K562 (cell line): ENCODE data around the gene BRWD1. TPM values are rescaled to one million over a fixed set of nuclear protein-coding genes. Genes with fewer than 3 reads are reported as not detected.

ENCODE experiments used
- HIVEP1 ChIP-seq: fragments of 250-450 bp; sonication (Bioruptor Pico); IDR thresholded peaks from 2 replicates; pipeline ENCODE4 v1.4.0; 2020; ENCODE audit warnings: mild to moderate bottlenecking
- KDM1A ChIP-seq, 2 experiments: fragments of 450-650 bp; IDR thresholded peaks; 2 replicates each; pipeline ENCODE4 v1.6.1; 2016; ENCODE audit warnings: mild to moderate bottlenecking in 2 of 2
- PHF8 ChIP-seq: fragments of 200-600 bp; sonication (generic); IDR thresholded peaks from 2 replicates; pipeline ENCODE4 v1.6.1; 2012; ENCODE audit warnings: mixed run types, mild to moderate bottlenecking, inconsistent platforms, low read length, moderate library complexity, borderline replicate concordance
- TCFL5 ChIP-seq: fragments of 250-450 bp; sonication (Bioruptor Pico); conservative IDR thresholded peaks from 2 replicates; pipeline ENCODE4 v1.6.1; 2021; ENCODE audit warnings: mild to moderate bottlenecking, moderate library complexity, matching md5 sums
- TRIM24 ChIP-seq, 2 experiments: fragments of 450-650 bp; IDR thresholded peaks; 2 replicates each; pipeline ENCODE4 v1.6.1; 2016
- ZNF143 ChIP-seq: sonication (generic); formaldehyde crosslinking; IDR thresholded peaks from 2 replicates; pipeline ENCODE4 v1.9.0; 2022; ENCODE audit warnings: mild to moderate bottlenecking, missing genetic modification reagents
- polyA plus RNA-seq, 8 experiments: library from polyadenylated mRNA; depleted of rRNA in 4 of 8; stranded (reverse) in 5 of 8; unstranded in 3 of 8; fragments of >200 nt; fragmentation: Nextera tagmentation in 2 of 8; fragmentation: Illumina TruSeq in 1 of 8; extraction: Ambion mirVana in 2 of 8; extraction: Trizol in 1 of 8; gene quantifications; 2 replicates each; pipeline versions ENCODE4 v1.2.1 to v1.2.3, GENCODE V29; 2011 to 2014; ENCODE audit warnings: inconsistent platforms in 1 of 8, missing spikeins in 1 of 8
- total RNA-seq, 7 experiments: library from RNA; depleted of rRNA in 6 of 7; stranded (reverse); fragments of >200 nt in 6 of 7; fragmentation: Illumina TruSeq in 2 of 7; extraction: Trizol in 2 of 7; gene quantifications; 2 replicates each; pipeline versions ENCODE4 v1.2.1 to v1.2.3, GENCODE V29; 2011 to 2021; ENCODE audit warnings: low replicate concordance in 1 of 7
- TF ChIP-seq, protein P1 (sequence below): fragments of 250-450 bp; sonication (Bioruptor Pico); IDR thresholded peaks from 2 replicates; pipeline ENCODE4 v1.4.0; 2020
- TF ChIP-seq, protein P2 (sequence below): fragments of 250-450 bp; sonication (Bioruptor Pico); IDR thresholded peaks from 2 replicates; pipeline ENCODE4 v1.4.0; 2020; ENCODE audit warnings: mild to moderate bottlenecking, moderate library complexity, borderline replicate concordance
- TF ChIP-seq, protein P3 (sequence below), 2 experiments: fragments of 450-650 bp; IDR thresholded peaks; 2 replicates each; pipeline ENCODE4 v1.6.1; 2018; ENCODE audit warnings: mild to moderate bottlenecking in 2 of 2, low read depth in 1 of 2; ENCODE audit not compliant: partially characterized antibody in 2 of 2
- TF ChIP-seq, protein P4 (sequence below), 2 experiments: fragments of 450-650 bp in 1 of 2; sonication (generic) in 1 of 2; formaldehyde crosslinking; conservative IDR thresholded peaks; 2 replicates each; pipeline versions ENCODE4 v1.4.0 to v1.8.1; 2020 to 2022; ENCODE audit warnings: mild to moderate bottlenecking in 1 of 2, missing genetic modification reagents in 1 of 2
- TF ChIP-seq, protein P5 (sequence below): fragments of 450-650 bp; IDR thresholded peaks from 2 replicates; pipeline ENCODE4 v1.6.1; 2018; ENCODE audit not compliant: partially characterized antibody
- TF ChIP-seq, protein P6 (sequence below): fragments of 450-650 bp; IDR thresholded peaks from 2 replicates; pipeline ENCODE4 v1.6.1; 2016; ENCODE audit warnings: low read depth, mild to moderate bottlenecking, moderate library complexity

The BRWD1 gene
- total and polyA plus RNA-seq, 9 of the 15 experiments (the other 6 are each of a cell fraction or from before 2014, with no cell fraction given) = 10.1 to 60.2 (median 34.1) TPM

DNA sequence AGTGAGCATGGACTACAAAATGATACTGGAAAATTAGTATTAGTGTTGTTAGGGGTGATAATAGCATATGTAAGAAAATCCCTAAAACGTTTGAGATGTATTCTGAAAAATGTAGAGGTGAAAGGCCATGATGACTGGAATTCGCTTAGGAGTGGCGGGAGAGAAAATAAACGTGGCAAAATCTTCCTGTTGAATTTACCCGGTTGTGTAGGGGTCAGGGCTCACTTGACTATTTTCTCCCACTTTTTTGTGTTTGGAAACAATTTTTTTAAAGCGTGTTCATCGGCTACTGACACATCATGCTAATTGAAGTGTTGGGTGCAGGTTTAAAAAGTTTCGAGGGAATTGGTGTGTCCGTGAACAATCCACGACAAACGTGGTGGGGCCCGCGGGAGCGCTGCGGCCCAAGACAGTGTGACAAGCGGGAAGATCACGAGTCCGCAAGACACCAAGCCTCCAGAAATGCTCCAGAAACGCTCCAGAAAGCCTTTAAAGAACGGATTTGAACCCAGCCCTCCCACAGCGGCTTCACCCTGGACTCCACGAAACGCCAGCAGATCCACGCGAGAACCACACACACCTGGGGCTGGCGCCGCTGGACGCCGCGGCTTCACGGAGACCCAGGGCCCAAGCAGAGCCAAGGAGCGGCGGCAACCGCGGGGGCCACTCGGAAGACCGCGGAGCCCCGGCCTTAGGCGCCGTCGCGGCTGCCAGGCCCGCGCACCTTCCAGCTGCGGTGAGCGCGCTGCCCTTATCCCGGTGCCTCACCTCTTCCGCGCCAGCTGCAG is 130.8 kb downstream of the BRWD1 start (continued):
- TF ChIP-seq HIVEP1 (CRISPR knock-in tag) = no peak
- no peak for TF ChIP-seq KDM1A (IDR thresholded peaks at IDR 0.05)
- TF ChIP-seq ZNF143 (CRISPR knock-in tag) = 0 out of 2 replicates have a peak, but pooled peaks have one; percentile 17
- TF ChIP-seq, protein P1, sequence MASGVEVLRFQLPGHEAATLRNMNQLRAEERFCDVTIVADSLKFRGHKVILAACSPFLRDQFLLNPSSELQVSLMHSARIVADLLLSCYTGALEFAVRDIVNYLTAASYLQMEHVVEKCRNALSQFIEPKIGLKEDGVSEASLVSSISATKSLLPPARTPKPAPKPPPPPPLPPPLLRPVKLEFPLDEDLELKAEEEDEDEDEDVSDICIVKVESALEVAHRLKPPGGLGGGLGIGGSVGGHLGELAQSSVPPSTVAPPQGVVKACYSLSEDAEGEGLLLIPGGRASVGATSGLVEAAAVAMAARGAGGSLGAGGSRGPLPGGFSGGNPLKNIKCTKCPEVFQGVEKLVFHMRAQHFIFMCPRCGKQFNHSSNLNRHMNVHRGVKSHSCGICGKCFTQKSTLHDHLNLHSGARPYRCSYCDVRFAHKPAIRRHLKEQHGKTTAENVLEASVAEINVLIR (CRISPR knock-in tag) = no peak
- TF ChIP-seq, protein P2, sequence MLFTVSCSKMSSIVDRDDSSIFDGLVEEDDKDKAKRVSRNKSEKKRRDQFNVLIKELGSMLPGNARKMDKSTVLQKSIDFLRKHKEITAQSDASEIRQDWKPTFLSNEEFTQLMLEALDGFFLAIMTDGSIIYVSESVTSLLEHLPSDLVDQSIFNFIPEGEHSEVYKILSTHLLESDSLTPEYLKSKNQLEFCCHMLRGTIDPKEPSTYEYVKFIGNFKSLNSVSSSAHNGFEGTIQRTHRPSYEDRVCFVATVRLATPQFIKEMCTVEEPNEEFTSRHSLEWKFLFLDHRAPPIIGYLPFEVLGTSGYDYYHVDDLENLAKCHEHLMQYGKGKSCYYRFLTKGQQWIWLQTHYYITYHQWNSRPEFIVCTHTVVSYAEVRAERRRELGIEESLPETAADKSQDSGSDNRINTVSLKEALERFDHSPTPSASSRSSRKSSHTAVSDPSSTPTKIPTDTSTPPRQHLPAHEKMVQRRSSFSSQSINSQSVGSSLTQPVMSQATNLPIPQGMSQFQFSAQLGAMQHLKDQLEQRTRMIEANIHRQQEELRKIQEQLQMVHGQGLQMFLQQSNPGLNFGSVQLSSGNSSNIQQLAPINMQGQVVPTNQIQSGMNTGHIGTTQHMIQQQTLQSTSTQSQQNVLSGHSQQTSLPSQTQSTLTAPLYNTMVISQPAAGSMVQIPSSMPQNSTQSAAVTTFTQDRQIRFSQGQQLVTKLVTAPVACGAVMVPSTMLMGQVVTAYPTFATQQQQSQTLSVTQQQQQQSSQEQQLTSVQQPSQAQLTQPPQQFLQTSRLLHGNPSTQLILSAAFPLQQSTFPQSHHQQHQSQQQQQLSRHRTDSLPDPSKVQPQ (CRISPR knock-in tag) = no peak
- TF ChIP-seq, protein P3, sequence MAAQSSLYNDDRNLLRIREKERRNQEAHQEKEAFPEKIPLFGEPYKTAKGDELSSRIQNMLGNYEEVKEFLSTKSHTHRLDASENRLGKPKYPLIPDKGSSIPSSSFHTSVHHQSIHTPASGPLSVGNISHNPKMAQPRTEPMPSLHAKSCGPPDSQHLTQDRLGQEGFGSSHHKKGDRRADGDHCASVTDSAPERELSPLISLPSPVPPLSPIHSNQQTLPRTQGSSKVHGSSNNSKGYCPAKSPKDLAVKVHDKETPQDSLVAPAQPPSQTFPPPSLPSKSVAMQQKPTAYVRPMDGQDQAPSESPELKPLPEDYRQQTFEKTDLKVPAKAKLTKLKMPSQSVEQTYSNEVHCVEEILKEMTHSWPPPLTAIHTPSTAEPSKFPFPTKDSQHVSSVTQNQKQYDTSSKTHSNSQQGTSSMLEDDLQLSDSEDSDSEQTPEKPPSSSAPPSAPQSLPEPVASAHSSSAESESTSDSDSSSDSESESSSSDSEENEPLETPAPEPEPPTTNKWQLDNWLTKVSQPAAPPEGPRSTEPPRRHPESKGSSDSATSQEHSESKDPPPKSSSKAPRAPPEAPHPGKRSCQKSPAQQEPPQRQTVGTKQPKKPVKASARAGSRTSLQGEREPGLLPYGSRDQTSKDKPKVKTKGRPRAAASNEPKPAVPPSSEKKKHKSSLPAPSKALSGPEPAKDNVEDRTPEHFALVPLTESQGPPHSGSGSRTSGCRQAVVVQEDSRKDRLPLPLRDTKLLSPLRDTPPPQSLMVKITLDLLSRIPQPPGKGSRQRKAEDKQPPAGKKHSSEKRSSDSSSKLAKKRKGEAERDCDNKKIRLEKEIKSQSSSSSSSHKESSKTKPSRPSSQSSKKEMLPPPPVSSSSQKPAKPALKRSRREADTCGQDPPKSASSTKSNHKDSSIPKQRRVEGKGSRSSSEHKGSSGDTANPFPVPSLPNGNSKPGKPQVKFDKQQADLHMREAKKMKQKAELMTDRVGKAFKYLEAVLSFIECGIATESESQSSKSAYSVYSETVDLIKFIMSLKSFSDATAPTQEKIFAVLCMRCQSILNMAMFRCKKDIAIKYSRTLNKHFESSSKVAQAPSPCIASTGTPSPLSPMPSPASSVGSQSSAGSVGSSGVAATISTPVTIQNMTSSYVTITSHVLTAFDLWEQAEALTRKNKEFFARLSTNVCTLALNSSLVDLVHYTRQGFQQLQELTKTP (IDR thresholded peaks at IDR 0.05; ENCODE audit: low read depth in 1 of 2, partially characterized antibody in 2 of 2) = no peak
- TF ChIP-seq TCFL5 (CRISPR knock-in tag) = no peak
- TF ChIP-seq PHF8 = 0 out of 2 replicates have a peak, but pooled peaks have one; percentile 94
- TF ChIP-seq, protein P4, sequence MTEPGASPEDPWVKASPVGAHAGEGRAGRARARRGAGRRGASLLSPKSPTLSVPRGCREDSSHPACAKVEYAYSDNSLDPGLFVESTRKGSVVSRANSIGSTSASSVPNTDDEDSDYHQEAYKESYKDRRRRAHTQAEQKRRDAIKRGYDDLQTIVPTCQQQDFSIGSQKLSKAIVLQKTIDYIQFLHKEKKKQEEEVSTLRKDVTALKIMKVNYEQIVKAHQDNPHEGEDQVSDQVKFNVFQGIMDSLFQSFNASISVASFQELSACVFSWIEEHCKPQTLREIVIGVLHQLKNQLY (CRISPR knock-in tag; conservative IDR thresholded peaks at IDR 0.05) = no peak
- TF ChIP-seq, protein P5, sequence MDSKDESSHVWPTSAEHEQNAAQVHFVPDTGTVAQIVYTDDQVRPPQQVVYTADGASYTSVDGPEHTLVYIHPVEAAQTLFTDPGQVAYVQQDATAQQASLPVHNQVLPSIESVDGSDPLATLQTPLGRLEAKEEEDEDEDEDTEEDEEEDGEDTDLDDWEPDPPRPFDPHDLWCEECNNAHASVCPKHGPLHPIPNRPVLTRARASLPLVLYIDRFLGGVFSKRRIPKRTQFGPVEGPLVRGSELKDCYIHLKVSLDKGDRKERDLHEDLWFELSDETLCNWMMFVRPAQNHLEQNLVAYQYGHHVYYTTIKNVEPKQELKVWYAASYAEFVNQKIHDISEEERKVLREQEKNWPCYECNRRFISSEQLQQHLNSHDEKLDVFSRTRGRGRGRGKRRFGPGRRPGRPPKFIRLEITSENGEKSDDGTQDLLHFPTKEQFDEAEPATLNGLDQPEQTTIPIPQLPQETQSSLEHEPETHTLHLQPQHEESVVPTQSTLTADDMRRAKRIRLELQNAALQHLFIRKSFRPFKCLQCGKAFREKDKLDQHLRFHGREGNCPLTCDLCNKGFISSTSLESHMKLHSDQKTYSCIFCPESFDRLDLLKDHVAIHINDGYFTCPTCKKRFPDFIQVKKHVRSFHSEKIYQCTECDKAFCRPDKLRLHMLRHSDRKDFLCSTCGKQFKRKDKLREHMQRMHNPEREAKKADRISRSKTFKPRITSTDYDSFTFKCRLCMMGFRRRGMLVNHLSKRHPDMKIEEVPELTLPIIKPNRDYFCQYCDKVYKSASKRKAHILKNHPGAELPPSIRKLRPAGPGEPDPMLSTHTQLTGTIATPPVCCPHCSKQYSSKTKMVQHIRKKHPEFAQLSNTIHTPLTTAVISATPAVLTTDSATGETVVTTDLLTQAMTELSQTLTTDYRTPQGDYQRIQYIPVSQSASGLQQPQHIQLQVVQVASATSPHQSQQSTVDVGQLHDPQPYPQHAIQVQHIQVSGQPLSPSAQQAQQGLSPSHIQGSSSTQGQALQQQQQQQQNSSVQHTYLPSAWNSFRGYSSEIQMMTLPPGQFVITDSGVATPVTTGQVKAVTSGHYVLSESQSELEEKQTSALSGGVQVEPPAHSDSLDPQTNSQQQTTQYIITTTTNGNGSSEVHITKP = no peak
- TF ChIP-seq TRIM24 (IDR thresholded peaks at IDR 0.05) = no peak
- TF ChIP-seq, protein P6, sequence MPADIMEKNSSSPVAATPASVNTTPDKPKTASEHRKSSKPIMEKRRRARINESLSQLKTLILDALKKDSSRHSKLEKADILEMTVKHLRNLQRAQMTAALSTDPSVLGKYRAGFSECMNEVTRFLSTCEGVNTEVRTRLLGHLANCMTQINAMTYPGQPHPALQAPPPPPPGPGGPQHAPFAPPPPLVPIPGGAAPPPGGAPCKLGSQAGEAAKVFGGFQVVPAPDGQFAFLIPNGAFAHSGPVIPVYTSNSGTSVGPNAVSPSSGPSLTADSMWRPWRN = no peak
